AG10803 (cell line): Measurements from ENCODE around the gene LIMS2.
A peak's percentile ranks its signal among the peaks of the same experiment; 100 is the strongest.

ENCODE experiments used
- DNase-seq: peaks from one replicate; pipeline ENCODE4 v3.0.0; 2010; ENCODE audit warnings: low read depth
- H3K4me3 ChIP-seq: 2 replicates; pipeline ENCODE4 v1.5.1; 2011; ENCODE audit warnings: mild to moderate bottlenecking, low read length, control low read depth
- CTCF ChIP-seq: conservative IDR thresholded peaks from 2 replicates; pipeline ENCODE4 v1.5.1; 2011; ENCODE audit warnings: mild to moderate bottlenecking, low read length, control low read depth, inconsistent platforms

The LIMS2 gene

GRCh38 chr2:127620866-127621265, 54.5 kb downstream of the LIMS2 start:
- no peak for TF ChIP-seq CTCF
- no peak overlapping the region for H3K4me3 ChIP-seq
- no peak for DNase-seq

- H3K4me3 ChIP-seq, result no peak overlapping the region
- DNase-seq, result no peak
- no peak for TF ChIP-seq CTCF
These were observed 55.2 kb downstream of the LIMS2 start for GRCh38 chr2:127619877-127620705.

- TF ChIP-seq CTCF, result no peak
- no peak overlapping the region for H3K4me3 ChIP-seq
- no peak for DNase-seq
These were observed 56.1 kb downstream of the LIMS2 start for GRCh38 chr2:127619203-127619590.

GRCh38 chr2:127618551-127619202, 56.7 kb downstream of the LIMS2 start:
- TF ChIP-seq CTCF, result no peak
- peak; percentile 16 for DNase-seq
- no peak overlapping the region for H3K4me3 ChIP-seq

GRCh38 chr2:127615511-127616166, 59.7 kb downstream of the LIMS2 start:
- TF ChIP-seq CTCF, result no peak
- no peak overlapping the region for H3K4me3 ChIP-seq
- peak; percentile 70 for DNase-seq

GRCh38 chr2:127614731-127615130, 60.6 kb downstream of the LIMS2 start:
- no peak overlapping the region for H3K4me3 ChIP-seq
- TF ChIP-seq CTCF, result no peak
- peak; percentile 88 for DNase-seq
